Epithelial cell of proximal tubule (primary cell): ENCODE results near the gene SPRN. TPM values are rescaled to one million over a fixed set of nuclear protein-coding genes. Genes with fewer than 3 reads are reported as not detected.
A peak's percentile ranks its signal among the peaks of the same experiment; 100 is the strongest.

Experiments
- DNase-seq: peaks from one replicate; pipeline ENCODE4 v3.0.0-alpha.2; 2011; ENCODE audit warnings: low read depth
- H3K4me3 ChIP-seq: 2 replicates; pipeline ENCODE4 v1.5.1; 2011; ENCODE audit warnings: low read depth, mild to moderate bottlenecking, low read length
- CTCF ChIP-seq: conservative IDR thresholded peaks from 2 replicates; pipeline ENCODE4 v1.5.1; 2012; ENCODE audit warnings: low read depth, mild to moderate bottlenecking, low read length
- total RNA-seq: library from RNA; depleted of rRNA; stranded (reverse); fragments of >200 nt; gene quantifications from 2 replicates; pipeline ENCODE4 v1.2.3, GENCODE V29; 2015

Gene SPRN
- total RNA-seq, 1 donor from 2014 or later, result 0.12 TPM

GRCh38 chr10:133373174-133374090 is 51.0 kb downstream of the SPRN start, which contains the start of gene ECHS1:
ECHS1 (minus strand) TSS chr10:133373354; CDS start chr10:133373333, 21 bp downstream.
- DNase-seq, result peak; percentile 47
- no peak for TF ChIP-seq CTCF

GRCh38 chr10:133372507-133372906 is 51.9 kb downstream of the SPRN start:
- TF ChIP-seq CTCF, result no peak
- peak overlapping the region; percentile 77 for H3K4me3 ChIP-seq
- DNase-seq, result no peak

More at GRCh38 chr10:133373174-133374090, 51.0 kb downstream of the SPRN start, which contains the start of gene ECHS1:
- peak within 1 kb of the TSS; percentile 77 for H3K4me3 ChIP-seq

Other genes with a start within 250 kb of the SPRN start
- gene UTF1, start 194.4 kb downstream of the SPRN start, total RNA-seq, result not detected in 2 replicates
- not detected in 2 replicates for gene VENTX, start 186.8 kb downstream of the SPRN start, total RNA-seq
- 26.0 and 52.6 TPM in 2 replicates for gene ADAM8, start 147.8 kb downstream of the SPRN start, total RNA-seq
- gene TUBGCP2, start 115.8 kb downstream of the SPRN start, total RNA-seq, result 35.2 and 68.9 TPM in 2 replicates
- 28.8 and 59.6 TPM in 2 replicates for gene ZNF511, start 115.7 kb downstream of the SPRN start, total RNA-seq
- 1.5 TPM in 1 of 2 replicates, not detected in the other for gene CALY, start 87.7 kb downstream of the SPRN start, total RNA-seq
- not detected in 2 replicates for gene PRAP1, start 77.3 kb downstream of the SPRN start, total RNA-seq
- gene FUOM, start 66.6 kb downstream of the SPRN start, total RNA-seq, result 57.2 and 75.5 TPM in 2 replicates
- gene ECHS1, start 51.3 kb downstream of the SPRN start, total RNA-seq, result 130 and 147 TPM in 2 replicates
- gene PAOX, start 45.4 kb downstream of the SPRN start, total RNA-seq, result 3.6 and 5.6 TPM in 2 replicates
- gene MTG1, start 30.5 kb downstream of the SPRN start, total RNA-seq, result 31.8 and 51.9 TPM in 2 replicates
- 0.14 and 1.3 TPM in 2 replicates for gene SCART1, start 29.3 kb upstream of the SPRN start, total RNA-seq
- gene CYP2E1, start 102.7 kb upstream of the SPRN start, total RNA-seq, result 0.17 and 1.1 TPM in 2 replicates
- not detected in 2 replicates for gene SYCE1, start 141.0 kb upstream of the SPRN start, total RNA-seq
- not detected in 2 replicates for gene FRG2B, start 202.2 kb upstream of the SPRN start, total RNA-seq